ENCODE results near the gene CCDC169.

DNA sequence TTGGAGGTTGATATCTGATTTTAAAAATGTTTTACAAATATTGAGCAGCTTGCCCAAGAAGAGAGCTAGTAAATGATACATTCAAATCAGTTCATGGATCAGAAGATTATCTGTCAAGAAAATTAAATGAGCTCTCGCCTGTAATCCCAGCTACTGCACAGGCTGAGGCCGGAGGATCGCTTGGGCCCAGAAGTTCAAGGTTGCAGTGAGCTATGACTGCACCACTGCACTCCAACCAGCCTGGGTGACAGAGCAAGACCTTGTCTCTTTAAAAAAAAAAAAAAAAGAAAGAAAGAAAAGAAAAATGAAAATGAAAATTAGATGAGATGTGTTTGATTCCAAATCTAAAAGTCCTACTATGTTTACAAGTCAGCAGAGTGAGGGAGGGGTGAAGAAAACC, 46.2 kb upstream of the CCDC169 start:
- TF ChIP-seq, protein P1, sequence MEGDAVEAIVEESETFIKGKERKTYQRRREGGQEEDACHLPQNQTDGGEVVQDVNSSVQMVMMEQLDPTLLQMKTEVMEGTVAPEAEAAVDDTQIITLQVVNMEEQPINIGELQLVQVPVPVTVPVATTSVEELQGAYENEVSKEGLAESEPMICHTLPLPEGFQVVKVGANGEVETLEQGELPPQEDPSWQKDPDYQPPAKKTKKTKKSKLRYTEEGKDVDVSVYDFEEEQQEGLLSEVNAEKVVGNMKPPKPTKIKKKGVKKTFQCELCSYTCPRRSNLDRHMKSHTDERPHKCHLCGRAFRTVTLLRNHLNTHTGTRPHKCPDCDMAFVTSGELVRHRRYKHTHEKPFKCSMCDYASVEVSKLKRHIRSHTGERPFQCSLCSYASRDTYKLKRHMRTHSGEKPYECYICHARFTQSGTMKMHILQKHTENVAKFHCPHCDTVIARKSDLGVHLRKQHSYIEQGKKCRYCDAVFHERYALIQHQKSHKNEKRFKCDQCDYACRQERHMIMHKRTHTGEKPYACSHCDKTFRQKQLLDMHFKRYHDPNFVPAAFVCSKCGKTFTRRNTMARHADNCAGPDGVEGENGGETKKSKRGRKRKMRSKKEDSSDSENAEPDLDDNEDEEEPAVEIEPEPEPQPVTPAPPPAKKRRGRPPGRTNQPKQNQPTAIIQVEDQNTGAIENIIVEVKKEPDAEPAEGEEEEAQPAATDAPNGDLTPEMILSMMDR (conservative IDR thresholded peaks at IDR 0.05; ENCODE audit: low read length): no peak
- TF ChIP-seq EZH2phosphoT487 (IDR thresholded peaks at IDR 0.05; ENCODE audit: borderline replicate concordance): no peak

Data from Loucy (cell line).